DMS 273 treated with DMSO at 0.1 percent for 48 hours (cell line): ENCODE results near the gene ANGPT4.
"Not testable (repeated sequence)": the region's sequence is repeated elsewhere in the genome, so short reads cannot be mapped to it uniquely, and the experiment has no call there.

Experiments used
- DNase-seq: peaks from one replicate; lab custom pipeline; 2025; lab: John Stamatoyannopoulos, UW

ANGPT4 gene

GRCh38 chr20:844473-845225 lies 71.5 kb downstream of the ANGPT4 start:
- peak; percentile 79 for DNase-seq

- no peak for DNase-seq
These were observed 72.2 kb downstream of the ANGPT4 start for GRCh38 chr20:843912-844311.

- no peak for DNase-seq
These were observed 73.6 kb downstream of the ANGPT4 start for GRCh38 chr20:842547-842940.

- DNase-seq, result no peak
These were observed 74.3 kb downstream of the ANGPT4 start for GRCh38 chr20:841568-842546.

- DNase-seq, result no peak
These were observed 75.1 kb downstream of the ANGPT4 start for GRCh38 chr20:840858-841567.

GRCh38 chr20:840503-840857 lies 75.7 kb downstream of the ANGPT4 start:
- no peak for DNase-seq

- DNase-seq, result no peak
These were observed 76.5 kb downstream of the ANGPT4 start for GRCh38 chr20:839626-840025.

GRCh38 chr20:839015-839414 lies 77.1 kb downstream of the ANGPT4 start:
- DNase-seq, result no peak

GRCh38 chr20:836190-836589 lies 79.9 kb downstream of the ANGPT4 start:
- no peak for DNase-seq

- DNase-seq, result peak; percentile 26
These were observed 80.5 kb downstream of the ANGPT4 start for GRCh38 chr20:835608-836045.

GRCh38 chr20:834151-834746 lies 81.9 kb downstream of the ANGPT4 start:
- no peak for DNase-seq

- peak; percentile 80 for DNase-seq
These were observed 82.5 kb downstream of the ANGPT4 start, which contains the start of gene FAM110A for GRCh38 chr20:833450-834150. FAM110A (plus strand) TSS chr20:833715; CDS start chr20:844805, 11,090 bp downstream.

- no peak for DNase-seq
These were observed 83.0 kb downstream of the ANGPT4 start for GRCh38 chr20:833121-833449.

GRCh38 chr20:831956-832355 lies 84.2 kb downstream of the ANGPT4 start:
- no peak for DNase-seq

- DNase-seq, result no peak
These were observed 84.9 kb downstream of the ANGPT4 start for GRCh38 chr20:831251-831650.

- DNase-seq, result no peak
These were observed 86.1 kb downstream of the ANGPT4 start for GRCh38 chr20:830011-830521.

GRCh38 chr20:829551-829950 lies 86.6 kb downstream of the ANGPT4 start:
- DNase-seq, result no peak

GRCh38 chr20:828987-829386 lies 87.1 kb downstream of the ANGPT4 start:
- no peak for DNase-seq

GRCh38 chr20:827981-828380 lies 88.2 kb downstream of the ANGPT4 start:
- DNase-seq, result not testable (repeated sequence)

- DNase-seq, result no peak
These were observed 89.3 kb downstream of the ANGPT4 start for GRCh38 chr20:826695-827323.
